Adrenal gland (tissue), 12 donors: ENCODE results near the gene RFPL4A. TPM values are rescaled to one million over a fixed set of nuclear protein-coding genes. Genes with fewer than 3 reads are reported as not detected.

Source experiments
- DNase-seq, 7 donors: peaks; one replicate each; pipeline ENCODE4 v3.0.0-alpha.2; 2019 to 2020
- H3K27ac ChIP-seq, 5 donors: fragments of 200-600 bp; sonication (generic) in 4 of 5; 1 replicate in 3 of 5; 2 replicates in 2 of 5; pipeline versions ENCODE4 v1.5.1 to v1.8.0; 2016 to 2020; ENCODE audit warnings: mild to moderate bottlenecking in 1 of 5
- H3K27me3 ChIP-seq: fragments of 200-600 bp; 2 replicates; pipeline ENCODE4 v1.8.0; 2021
- H3K36me3 ChIP-seq, 2 donors: fragments of 200-600 bp; replicated peaks in 1 of 2; 1 replicate in 1 of 2; 2 replicates in 1 of 2; pipeline versions ENCODE4 v1.5.1 to v1.8.0; 2018 to 2022
- H3K4me1 ChIP-seq, 2 donors: fragments of 200-600 bp; replicated peaks in 1 of 2; 1 replicate in 1 of 2; 2 replicates in 1 of 2; pipeline versions ENCODE4 v1.5.1 to v1.8.0; 2018 to 2021
- H3K4me3 ChIP-seq, 4 donors: fragments of 200-600 bp; sonication (generic) in 3 of 4; one replicate each; pipeline ENCODE4 v1.5.1; 2016 to 2018
- H3K9me3 ChIP-seq, 3 donors: fragments of 200-600 bp; sonication (generic) in 1 of 3; replicated peaks in 1 of 3; 1 replicate in 2 of 3; 2 replicates in 1 of 3; pipeline versions ENCODE4 v1.5.1 to v1.8.0; 2016 to 2021
- CTCF ChIP-seq, 6 experiments: fragments of 450-650 bp in 4 of 6; fragments of 200-600 bp in 2 of 6; sonication (generic) in 1 of 6; IDR thresholded peaks; 1 replicate in 5 of 6; 2 replicates in 1 of 6; pipeline versions ENCODE4 v1.5.1 to v1.8.0; 2016 to 2021; ENCODE audit warnings: antibody characterized with exemption in 6 of 6, mild to moderate bottlenecking in 2 of 6, moderate library complexity in 1 of 6
- POLR2A ChIP-seq, 2 donors: fragments of 450-650 bp; IDR thresholded peaks; one replicate each; pipeline ENCODE4 v1.6.1; 2017; ENCODE audit warnings: antibody characterized with exemption in 2 of 2, mild to moderate bottlenecking in 2 of 2, moderate library complexity in 1 of 2
- WGBS, 4 donors: extraction: QIAGEN DNeasy Blood & Tissue Kit in 2 of 4; methylation state at CpG; one replicate each; pipeline versions ENCODE4 v1.1.5 to v1.1.7; 2013 to 2017; 5-methylcytosine and 5-hydroxymethylcytosine counted together
- intact Hi-C, 2 donors: fragments of 100-400 bp; cut with DNase I; formaldehyde crosslinking; loops; one replicate each; pipeline versions ENCODE4 v1.14.1 to v1.15.0; 2022 to 2023
- polyA plus RNA-seq, 3 donors: library from polyadenylated mRNA; stranded (reverse); fragments of 200-250 nt in 2 of 3; fragments of 350-450 nt in 1 of 3; fragmentation: Illumina TruSeq in 1 of 3; extraction: RNeasy Lipid Tissue Mini Kit (QIAGEN cat#74804) in 1 of 3; gene quantifications; one replicate each; pipeline ENCODE4 v1.2.3, GENCODE V29; 2013 to 2014
- total RNA-seq, 9 donors: library from RNA; depleted of rRNA in 4 of 9; stranded (reverse); fragments of >200 nt in 4 of 9; fragments of 120-200 nt in 1 of 9; fragmentation: NEBNext Ultra II Directional in 1 of 9; extraction: Animal tissue kit (Norgen Biotek cat#: 25700) in 1 of 9; gene quantifications; one replicate each; pipeline versions ENCODE4 v1.1.0 to v1.2.4, GENCODE V29; 2013 to 2023
- donor health status: healthy with polysubstance abuse.
- donor health status: Bipolar disorder and iron deficiency.
- donor health status: DM: yes; HTN: yes; CAD: no.
- donor health status: DM: no; HTN: no; CAD: no.
- donor health status: DM: no; HTN: no; CAD: no.
- donor health status: DM: yes; HTN: yes; CAD: no.

Gene RFPL4A
- total and polyA plus RNA-seq, 12 donors, result 0.28 TPM; not detected in 11

GRCh38 chr19:55777528-55777927, 18.6 kb downstream of the RFPL4A start:
- WGBS, 4 donors, result 23 to 40% (median 27%) methylated on average over 7 of the region's 7 CpGs
- no peak overlapping the region for H3K4me3 ChIP-seq
- H3K27ac ChIP-seq, result no peak overlapping the region
- intact Hi-C loops, result no loop called here
- H3K4me1 ChIP-seq, result no peaks in the 10 kb centered on the region
- peaks cover 32% of the 10 kb centered on the region for H3K27me3 ChIP-seq
- DNase-seq, result no peak
- H3K36me3 ChIP-seq, result no peaks in the 10 kb centered on the region
- H3K9me3 ChIP-seq, result no peaks in the 10 kb centered on the region
- no peak for TF ChIP-seq CTCF (IDR thresholded peaks at IDR 0.05)
- TF ChIP-seq POLR2A (IDR thresholded peaks at IDR 0.05), result no peak

- DNase-seq, result no peak
- no peaks in the 10 kb centered on the region for H3K4me1 ChIP-seq
- no peak overlapping the region for H3K4me3 ChIP-seq
- H3K36me3 ChIP-seq, result no peaks in the 10 kb centered on the region
- no peak overlapping the region for H3K27ac ChIP-seq
- TF ChIP-seq POLR2A (IDR thresholded peaks at IDR 0.05) (no peak), CTCF (IDR thresholded peaks at IDR 0.05) (no peak)
- intact Hi-C loops, result no loop called here
- 68 to 75% (median 69%) methylated on average over 14 to 16 of the region's 16 CpGs for WGBS, 4 donors
- no peaks in the 10 kb centered on the region for H3K9me3 ChIP-seq
- H3K27me3 ChIP-seq, result peaks cover 32% of the 10 kb centered on the region
Observed at GRCh38 chr19:55778331-55778730, 19.4 kb downstream of the RFPL4A start.

GRCh38 chr19:55781112-55781511, 22.2 kb downstream of the RFPL4A start:
- Histone ChIP-seq H3K27me3 (peaks cover 24% of the 10 kb centered on the region), H3K36me3 (no peaks in the 10 kb centered on the region), H3K4me3 (no peak overlapping the region), H3K4me1 (no peaks in the 10 kb centered on the region), H3K9me3 (no peaks in the 10 kb centered on the region), H3K27ac (no peak overlapping the region)
- 62 to 78% (median 69%) methylated on average over 5 of the region's 5 CpGs for whole genome bisulfite sequencing, 4 donors
- intact Hi-C loops, result no loop called here
- no peak for DNase-seq
- TF ChIP-seq POLR2A (IDR thresholded peaks at IDR 0.05), result no peak

- intact Hi-C loops, result no loop called here
- WGBS, 4 donors, result 79 to 91% (median 85%) methylated on average over 11 of the region's 11 CpGs
- no peak overlapping the region for H3K27ac ChIP-seq
Observed at GRCh38 chr19:55795021-55795420, 36.1 kb downstream of the RFPL4A start.

More at GRCh38 chr19:55795021-55795420, 36.1 kb downstream of the RFPL4A start:
- H3K9me3 ChIP-seq, result no peaks in the 10 kb centered on the region
- TF ChIP-seq POLR2A (IDR thresholded peaks at IDR 0.05) (no peak), CTCF (IDR thresholded peaks at IDR 0.05) (no peak)
- H3K27me3 ChIP-seq, result peaks cover 3% of the 10 kb centered on the region
- no peaks in the 10 kb centered on the region for H3K4me1 ChIP-seq
- H3K36me3 ChIP-seq, result no peaks in the 10 kb centered on the region
- H3K4me3 ChIP-seq, result no peak overlapping the region
- DNase-seq, result no peak
